DND-41 (cell line): ENCODE measurements around the gene PGBD1.

ENCODE experiments used
- CTCF ChIP-seq: IDR thresholded peaks from 2 replicates; pipeline ENCODE4 v1.5.1; 2012; ENCODE audit warnings: borderline replicate concordance, low read length, moderate library complexity, mild to moderate bottlenecking; ENCODE audit not compliant: poor library complexity, severe bottlenecking; ENCODE audit errors: extremely low read depth
- EZH2 ChIP-seq: IDR thresholded peaks from 3 replicates; pipeline ENCODE4 v1.6.1; 2012; ENCODE audit warnings: borderline replicate concordance, low read depth, mild to moderate bottlenecking, moderate library complexity, low read length, inconsistent platforms; ENCODE audit not compliant: severe bottlenecking

DNA sequence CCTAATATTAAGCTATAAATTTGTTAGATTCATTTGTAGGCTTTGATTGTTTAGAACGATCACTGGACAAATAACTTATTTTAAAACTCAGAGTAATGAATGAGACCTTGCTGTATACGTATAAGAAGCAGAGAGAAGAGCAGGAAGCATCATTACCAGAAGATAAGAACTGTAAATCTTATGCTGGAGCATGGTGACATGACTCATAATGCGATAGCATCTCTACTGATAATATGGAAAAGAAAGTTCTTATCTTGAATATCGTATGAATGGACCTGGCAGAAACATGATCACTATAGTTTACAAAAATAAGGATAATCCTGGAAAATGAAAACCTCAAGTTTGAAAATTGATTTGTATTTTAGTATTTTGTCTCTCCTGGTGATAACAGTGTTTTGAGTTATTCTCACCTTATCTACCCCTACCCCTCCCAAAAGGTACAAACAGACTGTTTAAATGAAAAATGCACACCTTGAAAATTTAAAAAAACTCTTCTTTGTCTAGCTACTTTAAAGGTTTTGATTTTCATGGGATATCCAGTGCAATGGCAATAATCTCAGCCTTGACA is 16.5 kb upstream of the PGBD1 start:
- TF ChIP-seq CTCF: no peak
- no peak for TF ChIP-seq EZH2
